IMR-90 (cell line): ENCODE measurements around the gene GAPT.

Source experiments
- BHLHE40 ChIP-seq: fragments of 150-350 bp; IDR thresholded peaks from 2 replicates; pipeline ENCODE4 v1.6.1; 2016; ENCODE audit warnings: mild to moderate bottlenecking, low read depth, low read length
- CEBPB ChIP-seq: IDR thresholded peaks from 2 replicates; pipeline ENCODE4 v1.6.1; 2012; ENCODE audit warnings: low read depth, low read length, improper control_type of control experiment
- CHD1 ChIP-seq: IDR thresholded peaks from 2 replicates; pipeline ENCODE4 v1.6.1; 2012; ENCODE audit warnings: low read depth, low read length, improper control_type of control experiment
- ELK1 ChIP-seq: fragments of 150-350 bp; IDR thresholded peaks from 2 replicates; pipeline ENCODE4 v1.6.1; 2016; ENCODE audit warnings: low read depth, mild to moderate bottlenecking, low read length, moderate library complexity, borderline replicate concordance
- MXI1 ChIP-seq: IDR thresholded peaks from 2 replicates; pipeline ENCODE4 v1.6.1; 2012; ENCODE audit warnings: low read depth, mild to moderate bottlenecking, low read length, moderate library complexity, borderline replicate concordance
- POLR2A ChIP-seq: IDR thresholded peaks from 2 replicates; pipeline ENCODE4 v1.6.1; 2012; ENCODE audit warnings: mild to moderate bottlenecking, low read depth, low read length
- RAD21 ChIP-seq: IDR thresholded peaks from 2 replicates; pipeline ENCODE4 v1.6.1; 2012; ENCODE audit warnings: low read length, improper control_type of control experiment
- RCOR1 ChIP-seq: IDR thresholded peaks from 2 replicates; pipeline ENCODE4 v1.6.1; 2012; ENCODE audit warnings: mild to moderate bottlenecking, low read length, improper control_type of control experiment; ENCODE audit not compliant: insufficient replicate concordance
- RFX5 ChIP-seq: IDR thresholded peaks from 2 replicates; pipeline ENCODE4 v1.8.0; 2012; ENCODE audit warnings: low read depth, mild to moderate bottlenecking, low read length, moderate library complexity
- TF ChIP-seq, protein P1 (sequence below): conservative IDR thresholded peaks from 2 replicates; pipeline ENCODE4 v1.5.1; 2012; ENCODE audit warnings: mild to moderate bottlenecking, low read depth, low read length, improper control_type of control experiment
- TF ChIP-seq, protein P2 (sequence below): fragments of 150-350 bp; IDR thresholded peaks from 2 replicates; pipeline ENCODE4 v1.6.1; 2017; ENCODE audit warnings: mild to moderate bottlenecking, antibody characterized with exemption, low read length, low read depth

GRCh38 chr5:58454025-58454424, 37.2 kb upstream of the GAPT start:
- TF ChIP-seq, protein P1, sequence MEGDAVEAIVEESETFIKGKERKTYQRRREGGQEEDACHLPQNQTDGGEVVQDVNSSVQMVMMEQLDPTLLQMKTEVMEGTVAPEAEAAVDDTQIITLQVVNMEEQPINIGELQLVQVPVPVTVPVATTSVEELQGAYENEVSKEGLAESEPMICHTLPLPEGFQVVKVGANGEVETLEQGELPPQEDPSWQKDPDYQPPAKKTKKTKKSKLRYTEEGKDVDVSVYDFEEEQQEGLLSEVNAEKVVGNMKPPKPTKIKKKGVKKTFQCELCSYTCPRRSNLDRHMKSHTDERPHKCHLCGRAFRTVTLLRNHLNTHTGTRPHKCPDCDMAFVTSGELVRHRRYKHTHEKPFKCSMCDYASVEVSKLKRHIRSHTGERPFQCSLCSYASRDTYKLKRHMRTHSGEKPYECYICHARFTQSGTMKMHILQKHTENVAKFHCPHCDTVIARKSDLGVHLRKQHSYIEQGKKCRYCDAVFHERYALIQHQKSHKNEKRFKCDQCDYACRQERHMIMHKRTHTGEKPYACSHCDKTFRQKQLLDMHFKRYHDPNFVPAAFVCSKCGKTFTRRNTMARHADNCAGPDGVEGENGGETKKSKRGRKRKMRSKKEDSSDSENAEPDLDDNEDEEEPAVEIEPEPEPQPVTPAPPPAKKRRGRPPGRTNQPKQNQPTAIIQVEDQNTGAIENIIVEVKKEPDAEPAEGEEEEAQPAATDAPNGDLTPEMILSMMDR: no peak
- TF ChIP-seq RFX5: no peak
- no peak for TF ChIP-seq CEBPB
- no peak for TF ChIP-seq CHD1
- TF ChIP-seq POLR2A: no peak
- TF ChIP-seq BHLHE40: no peak
- TF ChIP-seq, protein P2, sequence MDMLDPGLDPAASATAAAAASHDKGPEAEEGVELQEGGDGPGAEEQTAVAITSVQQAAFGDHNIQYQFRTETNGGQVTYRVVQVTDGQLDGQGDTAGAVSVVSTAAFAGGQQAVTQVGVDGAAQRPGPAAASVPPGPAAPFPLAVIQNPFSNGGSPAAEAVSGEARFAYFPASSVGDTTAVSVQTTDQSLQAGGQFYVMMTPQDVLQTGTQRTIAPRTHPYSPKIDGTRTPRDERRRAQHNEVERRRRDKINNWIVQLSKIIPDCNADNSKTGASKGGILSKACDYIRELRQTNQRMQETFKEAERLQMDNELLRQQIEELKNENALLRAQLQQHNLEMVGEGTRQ: no peak
- TF ChIP-seq ELK1: no peak
- no peak for TF ChIP-seq RCOR1
- no peak for TF ChIP-seq MXI1
- no peak for TF ChIP-seq RAD21
